SK-N-SH (cell line): ENCODE measurements around the gene MED22.
"Not testable (repeated sequence)": the region's sequence is repeated elsewhere in the genome, so short reads cannot be mapped to it uniquely, and the experiment has no call there.

Experiments used
- CHD2 ChIP-seq: fragments of 150-350 bp; IDR thresholded peaks from 2 replicates; pipeline ENCODE4 v1.6.1; 2018; ENCODE audit warnings: low read length; ENCODE audit not compliant: partially characterized antibody
- CTCF ChIP-seq: fragments of 200-600 bp; sonication (generic); IDR thresholded peaks from 2 replicates; pipeline ENCODE4 v1.6.1; 2017; ENCODE audit warnings: antibody characterized with exemption, mild to moderate bottlenecking, moderate library complexity
- ELF1 ChIP-seq: IDR thresholded peaks from 2 replicates; pipeline ENCODE4 v1.4.0; 2012
- EP300 ChIP-seq, 2 experiments: IDR thresholded peaks; 2 replicates each; pipeline versions ENCODE4 v1.4.0 to v1.6.1; 2012; ENCODE audit warnings: borderline replicate concordance in 1 of 2, low read depth in 1 of 2, low read length in 1 of 2
- GABPA ChIP-seq: IDR thresholded peaks from 2 replicates; pipeline ENCODE4 v1.4.0; 2012; ENCODE audit warnings: low read depth, mild to moderate bottlenecking
- MAX ChIP-seq: IDR thresholded peaks from 2 replicates; pipeline ENCODE4 v1.4.0; 2012; ENCODE audit warnings: low read depth
- NFIC ChIP-seq: IDR thresholded peaks from 2 replicates; pipeline ENCODE4 v1.4.0; 2012; ENCODE audit warnings: borderline replicate concordance
- POLR2AphosphoS5 ChIP-seq: IDR thresholded peaks from 2 replicates; pipeline ENCODE4 v1.6.1; 2012; ENCODE audit warnings: low read depth, low read length
- REST ChIP-seq: IDR thresholded peaks from 2 replicates; pipeline ENCODE4 v1.6.1; 2012; ENCODE audit warnings: mild to moderate bottlenecking, low read depth, low read length, moderate library complexity
- SMC3 ChIP-seq: IDR thresholded peaks from 2 replicates; pipeline ENCODE4 v1.6.1; 2012; ENCODE audit warnings: low read depth, low read length, improper control_type of control experiment
- USF2 ChIP-seq: fragments of 150-350 bp; IDR thresholded peaks from 2 replicates; pipeline ENCODE4 v1.6.1; 2017; ENCODE audit warnings: antibody characterized with exemption, low read length, low read depth, borderline replicate concordance
- YY1 ChIP-seq: IDR thresholded peaks from 2 replicates; pipeline ENCODE4 v1.4.0; 2012; ENCODE audit warnings: low read depth, mild to moderate bottlenecking

GRCh38 chr9:133334888-133335287, 13.0 kb downstream of the MED22 start:
- TF ChIP-seq ELF1; NFIC; CTCF; EP300 (IDR thresholded peaks at IDR 0.05; ENCODE audit: borderline replicate concordance in 1 of 2, low read depth in 1 of 2, low read length in 1 of 2); SMC3; POLR2AphosphoS5; REST; USF2; GABPA; YY1; CHD2; MAX: not testable (repeated sequence)
